SK-N-SH treated with all-trans-retinoic acid at 6 μM for 48 hours (cell line): Measurements from ENCODE around the gene INSRR.

Source experiments
- ATAC-seq: fragments of 200-7000 bp; cut with Tn5 transposase; 3 replicates; pipeline ENCODE4 v1.9.1; 2020; ENCODE audit warnings: mild to moderate bottlenecking, moderate library complexity
- ARNTL ChIP-seq: fragments of 450-650 bp; formaldehyde crosslinking; IDR thresholded peaks from 2 replicates; pipeline ENCODE4 v1.5.0; 2020; ENCODE audit warnings: low read depth, mild to moderate bottlenecking, moderate library complexity, borderline replicate concordance
- BACH2 ChIP-seq: fragments of 250-450 bp; sonication (Bioruptor Pico); IDR thresholded peaks from 2 replicates; pipeline ENCODE4 v1.9.0; 2021; ENCODE audit warnings: mild to moderate bottlenecking, borderline replicate concordance
- CSRNP3 ChIP-seq: fragments of 250-450 bp; sonication (Bioruptor Pico); IDR thresholded peaks from 2 replicates; pipeline ENCODE4 v1.5.1; 2021; ENCODE audit warnings: mild to moderate bottlenecking, moderate library complexity
- GLIS3 ChIP-seq: fragments of 250-450 bp; sonication (Bioruptor Pico); IDR thresholded peaks from 2 replicates; pipeline ENCODE4 v1.5.0; 2020; ENCODE audit warnings: mild to moderate bottlenecking, moderate library complexity
- ISL1 ChIP-seq: fragments of 250-450 bp; sonication (Bioruptor Pico); IDR thresholded peaks from 2 replicates; pipeline ENCODE4 v2.1.2; 2022; ENCODE audit warnings: mild to moderate bottlenecking, moderate library complexity
- OSR1 ChIP-seq: fragments of 250-450 bp; sonication (Bioruptor Pico); IDR thresholded peaks from 2 replicates; pipeline ENCODE4 v1.8.0; 2022; ENCODE audit warnings: moderate library complexity, mild to moderate bottlenecking, inconsistent platforms
- POU6F1 ChIP-seq: fragments of 250-450 bp; sonication (Bioruptor Pico); IDR thresholded peaks from 2 replicates; pipeline ENCODE4 v1.8.0; 2021; ENCODE audit warnings: low read depth, mild to moderate bottlenecking, moderate library complexity, borderline replicate concordance
- PPARA ChIP-seq: fragments of 250-450 bp; sonication (Bioruptor Pico); IDR thresholded peaks from 2 replicates; pipeline ENCODE4 v1.5.0; 2020; ENCODE audit warnings: mild to moderate bottlenecking, borderline replicate concordance
- RARB ChIP-seq: fragments of 250-450 bp; sonication (Bioruptor Pico); IDR thresholded peaks from 2 replicates; pipeline ENCODE4 v1.8.0; 2021; ENCODE audit warnings: mild to moderate bottlenecking, moderate library complexity
- SNAI2 ChIP-seq: fragments of 250-450 bp; sonication (Bioruptor Pico); IDR thresholded peaks from 2 replicates; pipeline ENCODE4 v1.5.0; 2020; ENCODE audit warnings: mild to moderate bottlenecking, moderate library complexity
- TCF4 ChIP-seq: fragments of 250-450 bp; sonication (Bioruptor Pico); IDR thresholded peaks from 2 replicates; pipeline ENCODE4 v1.8.0; 2021; ENCODE audit warnings: mild to moderate bottlenecking, moderate library complexity, borderline replicate concordance
- ZC3H10 ChIP-seq: fragments of 250-450 bp; sonication (Bioruptor Pico); IDR thresholded peaks from 2 replicates; pipeline ENCODE4 v1.5.1; 2021; ENCODE audit warnings: mild to moderate bottlenecking, moderate library complexity
- ZFP3 ChIP-seq: fragments of 250-450 bp; sonication (Bioruptor Pico); IDR thresholded peaks from 2 replicates; pipeline ENCODE4 v1.5.0; 2020; ENCODE audit warnings: mild to moderate bottlenecking, moderate library complexity
- ZFP30 ChIP-seq: fragments of 450-650 bp; formaldehyde crosslinking; IDR thresholded peaks from 2 replicates; pipeline ENCODE4 v1.5.0; 2022; ENCODE audit warnings: mild to moderate bottlenecking, moderate library complexity
- ZNF565 ChIP-seq: fragments of 450-650 bp; formaldehyde crosslinking; conservative IDR thresholded peaks from 2 replicates; pipeline ENCODE4 v1.5.0; 2020; ENCODE audit warnings: low read depth, mild to moderate bottlenecking, moderate library complexity
- ZNF70 ChIP-seq: fragments of 450-650 bp; formaldehyde crosslinking; IDR thresholded peaks from 2 replicates; pipeline ENCODE4 v1.5.0; 2020; ENCODE audit warnings: mild to moderate bottlenecking, moderate library complexity
- ZNF8 ChIP-seq: fragments of 450-650 bp; formaldehyde crosslinking; IDR thresholded peaks from 2 replicates; pipeline ENCODE4 v1.5.0; 2020; ENCODE audit warnings: mild to moderate bottlenecking, moderate library complexity
- TF ChIP-seq, protein P1 (sequence below): fragments of 250-450 bp; sonication (Bioruptor Pico); IDR thresholded peaks from 2 replicates; pipeline ENCODE4 v1.5.0; 2020; ENCODE audit warnings: mild to moderate bottlenecking, moderate library complexity
- TF ChIP-seq, protein P2 (sequence below): fragments of 250-450 bp; sonication (Bioruptor Pico); IDR thresholded peaks from 2 replicates; pipeline ENCODE4 v1.5.1; 2020; ENCODE audit warnings: low read depth, mild to moderate bottlenecking, moderate library complexity
- TF ChIP-seq, protein P3 (sequence below): fragments of 250-450 bp; sonication (Bioruptor Pico); IDR thresholded peaks from 2 replicates; pipeline ENCODE4 v1.8.0; 2020; ENCODE audit warnings: mild to moderate bottlenecking, moderate library complexity, borderline replicate concordance

The INSRR gene

DNA sequence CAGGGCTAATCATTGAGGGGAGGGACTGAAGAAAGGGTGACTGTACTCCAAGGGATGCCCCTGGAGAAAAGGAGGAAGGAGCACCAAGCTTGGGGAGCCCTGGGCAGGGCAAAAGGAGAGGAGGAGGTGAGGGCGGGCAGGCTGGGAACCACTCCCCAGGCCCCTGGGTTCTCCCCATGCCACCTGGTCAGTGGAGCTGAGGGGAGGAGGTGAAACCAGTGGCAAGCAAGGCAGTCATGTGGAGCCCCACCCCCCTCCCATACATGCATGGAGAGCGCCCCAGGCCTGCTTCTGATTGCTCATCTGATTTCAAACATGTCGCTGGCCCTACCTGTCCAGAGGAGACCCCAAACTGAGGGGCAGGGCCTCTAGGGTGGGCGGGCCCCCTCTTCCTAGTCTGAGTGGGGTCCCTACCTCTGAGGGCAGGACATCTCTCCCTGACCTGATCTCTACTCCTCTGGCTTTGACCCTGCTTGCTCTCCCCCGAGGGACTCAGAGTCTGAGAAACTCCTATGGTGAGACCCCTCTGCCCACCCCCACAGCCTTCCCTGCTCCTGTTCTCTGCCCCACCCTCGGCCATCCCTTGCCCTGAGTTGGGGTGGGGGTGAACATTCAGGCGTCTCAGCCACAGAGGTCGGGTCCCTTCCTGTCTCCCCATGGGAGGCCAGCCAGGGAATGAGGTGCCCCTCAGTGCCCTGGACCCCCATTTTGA lies 18.6 kb downstream of the INSRR start:
- no peak for ATAC-seq
- TF ChIP-seq ZC3H10 (CRISPR knock-in tag): no peak
- no peak for TF ChIP-seq TCF4 (CRISPR knock-in tag)
- TF ChIP-seq, protein P1, sequence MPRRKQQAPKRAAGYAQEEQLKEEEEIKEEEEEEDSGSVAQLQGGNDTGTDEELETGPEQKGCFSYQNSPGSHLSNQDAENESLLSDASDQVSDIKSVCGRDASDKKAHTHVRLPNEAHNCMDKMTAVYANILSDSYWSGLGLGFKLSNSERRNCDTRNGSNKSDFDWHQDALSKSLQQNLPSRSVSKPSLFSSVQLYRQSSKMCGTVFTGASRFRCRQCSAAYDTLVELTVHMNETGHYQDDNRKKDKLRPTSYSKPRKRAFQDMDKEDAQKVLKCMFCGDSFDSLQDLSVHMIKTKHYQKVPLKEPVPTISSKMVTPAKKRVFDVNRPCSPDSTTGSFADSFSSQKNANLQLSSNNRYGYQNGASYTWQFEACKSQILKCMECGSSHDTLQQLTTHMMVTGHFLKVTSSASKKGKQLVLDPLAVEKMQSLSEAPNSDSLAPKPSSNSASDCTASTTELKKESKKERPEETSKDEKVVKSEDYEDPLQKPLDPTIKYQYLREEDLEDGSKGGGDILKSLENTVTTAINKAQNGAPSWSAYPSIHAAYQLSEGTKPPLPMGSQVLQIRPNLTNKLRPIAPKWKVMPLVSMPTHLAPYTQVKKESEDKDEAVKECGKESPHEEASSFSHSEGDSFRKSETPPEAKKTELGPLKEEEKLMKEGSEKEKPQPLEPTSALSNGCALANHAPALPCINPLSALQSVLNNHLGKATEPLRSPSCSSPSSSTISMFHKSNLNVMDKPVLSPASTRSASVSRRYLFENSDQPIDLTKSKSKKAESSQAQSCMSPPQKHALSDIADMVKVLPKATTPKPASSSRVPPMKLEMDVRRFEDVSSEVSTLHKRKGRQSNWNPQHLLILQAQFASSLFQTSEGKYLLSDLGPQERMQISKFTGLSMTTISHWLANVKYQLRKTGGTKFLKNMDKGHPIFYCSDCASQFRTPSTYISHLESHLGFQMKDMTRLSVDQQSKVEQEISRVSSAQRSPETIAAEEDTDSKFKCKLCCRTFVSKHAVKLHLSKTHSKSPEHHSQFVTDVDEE (CRISPR knock-in tag): no peak
- TF ChIP-seq RARB (CRISPR knock-in tag): no peak
- TF ChIP-seq, protein P2, sequence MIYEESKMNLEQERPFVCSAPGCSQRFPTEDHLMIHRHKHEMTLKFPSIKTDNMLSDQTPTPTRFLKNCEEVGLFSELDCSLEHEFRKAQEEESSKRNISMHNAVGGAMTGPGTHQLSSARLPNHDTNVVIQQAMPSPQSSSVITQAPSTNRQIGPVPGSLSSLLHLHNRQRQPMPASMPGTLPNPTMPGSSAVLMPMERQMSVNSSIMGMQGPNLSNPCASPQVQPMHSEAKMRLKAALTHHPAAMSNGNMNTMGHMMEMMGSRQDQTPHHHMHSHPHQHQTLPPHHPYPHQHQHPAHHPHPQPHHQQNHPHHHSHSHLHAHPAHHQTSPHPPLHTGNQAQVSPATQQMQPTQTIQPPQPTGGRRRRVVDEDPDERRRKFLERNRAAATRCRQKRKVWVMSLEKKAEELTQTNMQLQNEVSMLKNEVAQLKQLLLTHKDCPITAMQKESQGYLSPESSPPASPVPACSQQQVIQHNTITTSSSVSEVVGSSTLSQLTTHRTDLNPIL: no peak
- TF ChIP-seq, protein P3, sequence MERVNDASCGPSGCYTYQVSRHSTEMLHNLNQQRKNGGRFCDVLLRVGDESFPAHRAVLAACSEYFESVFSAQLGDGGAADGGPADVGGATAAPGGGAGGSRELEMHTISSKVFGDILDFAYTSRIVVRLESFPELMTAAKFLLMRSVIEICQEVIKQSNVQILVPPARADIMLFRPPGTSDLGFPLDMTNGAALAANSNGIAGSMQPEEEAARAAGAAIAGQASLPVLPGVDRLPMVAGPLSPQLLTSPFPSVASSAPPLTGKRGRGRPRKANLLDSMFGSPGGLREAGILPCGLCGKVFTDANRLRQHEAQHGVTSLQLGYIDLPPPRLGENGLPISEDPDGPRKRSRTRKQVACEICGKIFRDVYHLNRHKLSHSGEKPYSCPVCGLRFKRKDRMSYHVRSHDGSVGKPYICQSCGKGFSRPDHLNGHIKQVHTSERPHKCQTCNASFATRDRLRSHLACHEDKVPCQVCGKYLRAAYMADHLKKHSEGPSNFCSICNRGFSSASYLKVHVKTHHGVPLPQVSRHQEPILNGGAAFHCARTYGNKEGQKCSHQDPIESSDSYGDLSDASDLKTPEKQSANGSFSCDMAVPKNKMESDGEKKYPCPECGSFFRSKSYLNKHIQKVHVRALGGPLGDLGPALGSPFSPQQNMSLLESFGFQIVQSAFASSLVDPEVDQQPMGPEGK (CRISPR knock-in tag): no peak
- TF ChIP-seq ZNF70 (CRISPR knock-in tag): no peak
- TF ChIP-seq CSRNP3 (CRISPR knock-in tag): no peak
- TF ChIP-seq ZFP30 (CRISPR knock-in tag): no peak
- no peak for TF ChIP-seq SNAI2 (CRISPR knock-in tag)
- TF ChIP-seq ZNF8 (CRISPR knock-in tag): no peak
- no peak for TF ChIP-seq ARNTL (CRISPR knock-in tag)
- no peak for TF ChIP-seq POU6F1
- no peak for TF ChIP-seq ZNF565 (CRISPR knock-in tag)
- no peak for TF ChIP-seq ZFP3 (CRISPR knock-in tag)
- no peak for TF ChIP-seq GLIS3 (CRISPR knock-in tag)
- no peak for TF ChIP-seq ISL1 (CRISPR knock-in tag)
- TF ChIP-seq BACH2: no peak

- no peak for TF ChIP-seq ZNF8 (CRISPR knock-in tag)
- TF ChIP-seq ZC3H10 (CRISPR knock-in tag): no peak
- no peak for TF ChIP-seq ZNF70 (CRISPR knock-in tag)
- no peak for TF ChIP-seq ZFP30 (CRISPR knock-in tag)
- no peak for TF ChIP-seq ZNF565 (CRISPR knock-in tag)
- 0 out of 2 replicates have a peak, but pooled peaks have one; percentile 18 for TF ChIP-seq BACH2
- peak; percentile 7 for ATAC-seq
Observed at GRCh38 chr1:156839426-156840109, 19.3 kb downstream of the INSRR start.

DNA sequence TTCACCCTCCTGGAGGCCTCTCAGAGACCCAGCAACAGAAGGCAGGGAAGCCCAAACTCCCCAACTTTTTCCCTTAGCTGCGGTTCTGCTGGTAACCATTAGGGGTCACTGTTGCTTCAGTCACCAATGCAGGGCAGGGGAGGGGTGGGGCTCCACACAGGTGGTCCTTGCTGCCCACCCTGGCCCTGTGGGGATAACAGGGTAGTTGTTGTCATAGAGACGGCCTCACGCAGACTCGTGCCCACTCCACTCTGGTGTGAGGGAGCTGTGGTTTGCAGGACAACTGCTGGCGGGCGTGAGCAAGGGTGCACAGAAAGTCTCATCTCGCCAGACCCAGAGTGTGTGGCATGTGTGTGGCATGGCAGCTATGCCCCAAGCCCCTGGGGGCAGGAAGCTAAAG lies 19.9 kb downstream of the INSRR start:
- TF ChIP-seq OSR1 (CRISPR knock-in tag): no peak
- TF ChIP-seq, protein P2: no peak
- no peak for TF ChIP-seq ZFP3 (CRISPR knock-in tag)
- TF ChIP-seq RARB (CRISPR knock-in tag): no peak
- TF ChIP-seq ZFP30 (CRISPR knock-in tag): no peak
- TF ChIP-seq, protein P1 (CRISPR knock-in tag): no peak
- TF ChIP-seq PPARA (CRISPR knock-in tag): no peak
- peak; percentile 80 for ATAC-seq
